Astrocyte (in vitro differentiated cells and primary cell): ENCODE results near the gene CTNND2. TPM values are rescaled to one million over a fixed set of nuclear protein-coding genes. Genes with fewer than 3 reads are reported as not detected.

Experiments used
- DNase-seq: peaks from one replicate; pipeline ENCODE4 v3.0.0-alpha.2; 2010; ENCODE audit warnings: low read depth
- FAIRE-seq: peaks from 2 replicates; lab custom pipeline; 2011; peaks lifted over from hg19 to GRCh38; lab: Jason Lieb, UNC
- H2AFZ ChIP-seq: 2 replicates; pipeline ENCODE4 v1.6.0; 2012; ENCODE audit warnings: low read depth, low read length, inconsistent platforms
- H3K27ac ChIP-seq: 2 replicates; pipeline ENCODE4 v1.5.1; 2011; ENCODE audit warnings: low read depth, low read length, inconsistent platforms
- H3K27me3 ChIP-seq: 2 replicates; pipeline ENCODE4 v1.6.0; 2011; ENCODE audit warnings: low read length, inconsistent platforms; ENCODE audit not compliant: insufficient read depth
- H3K36me3 ChIP-seq: 2 replicates; pipeline ENCODE4 v1.5.1; 2011; ENCODE audit warnings: low read length, inconsistent platforms; ENCODE audit not compliant: insufficient read depth
- H3K4me1 ChIP-seq: 2 replicates; pipeline ENCODE4 v1.5.1; 2011; ENCODE audit warnings: low read length, inconsistent platforms; ENCODE audit not compliant: insufficient read depth
- H3K4me2 ChIP-seq: 2 replicates; pipeline ENCODE4 v1.6.0; 2012; ENCODE audit warnings: low read length, inconsistent platforms
- H3K4me3 ChIP-seq: 2 replicates; pipeline ENCODE4 v1.5.1; 2011; ENCODE audit warnings: low read depth, mild to moderate bottlenecking, low read length, inconsistent platforms; ENCODE audit not compliant: insufficient read depth
- H3K79me2 ChIP-seq: 2 replicates; pipeline ENCODE4 v1.6.0; 2012; ENCODE audit warnings: mild to moderate bottlenecking, low read length, inconsistent platforms; ENCODE audit not compliant: insufficient read depth
- H3K9ac ChIP-seq: 2 replicates; pipeline ENCODE4 v1.6.0; 2012; ENCODE audit warnings: mild to moderate bottlenecking, low read length, inconsistent platforms
- H3K9me3 ChIP-seq: 2 replicates; pipeline ENCODE4 v1.5.1; 2012; ENCODE audit warnings: low read depth, mild to moderate bottlenecking, low read length, inconsistent platforms; ENCODE audit not compliant: insufficient read depth
- H4K20me1 ChIP-seq: 2 replicates; pipeline ENCODE4 v1.6.0; 2012; ENCODE audit warnings: low read length, inconsistent platforms; ENCODE audit not compliant: insufficient read depth
- H3K27ac Mint-ChIP-seq: one replicate; pipeline ENCODE4 v1.8.0; 2021; ENCODE audit warnings: mild to moderate bottlenecking, mixed read lengths; ENCODE audit not compliant: unreplicated experiment
- H3K27me3 Mint-ChIP-seq: one replicate; pipeline ENCODE4 v1.8.0; 2021; ENCODE audit warnings: low read depth, mixed read lengths; ENCODE audit not compliant: unreplicated experiment
- H3K36me3 Mint-ChIP-seq: one replicate; pipeline ENCODE4 v1.8.0; 2021; ENCODE audit warnings: low read depth, mixed read lengths; ENCODE audit not compliant: unreplicated experiment
- H3K4me1 Mint-ChIP-seq: one replicate; pipeline ENCODE4 v1.8.0; 2021; ENCODE audit warnings: low read depth, mixed read lengths; ENCODE audit not compliant: unreplicated experiment
- H3K4me3 Mint-ChIP-seq: one replicate; pipeline ENCODE4 v1.8.0; 2021; ENCODE audit warnings: mild to moderate bottlenecking, moderate library complexity, mixed read lengths; ENCODE audit not compliant: unreplicated experiment
- H3K9me3 Mint-ChIP-seq: one replicate; pipeline ENCODE4 v1.8.0; 2021; ENCODE audit warnings: mild to moderate bottlenecking, mixed read lengths; ENCODE audit not compliant: unreplicated experiment
- EZH2 ChIP-seq: IDR thresholded peaks from 2 replicates; pipeline ENCODE4 v1.6.1; 2012; ENCODE audit warnings: mild to moderate bottlenecking, low read length, inconsistent platforms; ENCODE audit not compliant: insufficient read depth
- total RNA-seq: library from RNA; stranded (reverse); gene quantifications from 2 replicates; pipeline ENCODE4 v1.2.1, GENCODE V29; 2021
- TF ChIP-seq, protein P1 (sequence below): IDR thresholded peaks from 2 replicates; pipeline ENCODE4 v1.5.1; 2011; ENCODE audit warnings: low read depth, mild to moderate bottlenecking, inconsistent platforms, low read length, moderate library complexity; ENCODE audit not compliant: insufficient read depth

Gene CTNND2
- total RNA-seq, 1 donor from 2014 or later: 4.5 TPM

DNA sequence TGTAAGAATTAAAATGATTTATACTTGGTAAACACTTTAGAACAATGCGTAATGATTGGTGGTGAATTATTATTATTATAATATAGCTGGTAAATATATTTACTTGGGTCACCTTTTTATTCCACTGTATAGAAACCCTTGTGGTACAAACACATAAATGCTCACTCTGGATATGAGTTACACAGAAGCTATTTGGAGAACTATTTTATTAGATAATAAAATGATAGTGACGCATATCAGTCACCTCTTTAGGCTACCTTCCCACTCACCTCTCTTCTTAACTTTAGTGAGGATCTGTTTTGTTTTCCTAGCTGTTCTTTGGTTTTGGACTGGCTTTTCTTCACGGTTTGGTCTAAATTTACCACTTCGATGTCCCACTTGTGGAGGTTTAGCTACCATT, 605.4 kb downstream of the CTNND2 start:
- Histone ChIP-seq H3K79me2 (no peaks in the 10 kb centered on the region), H2AFZ (no peak overlapping the region), H3K36me3 (no peaks in the 10 kb centered on the region), H4K20me1 (no peaks in the 10 kb centered on the region), H3K4me2 (no peak overlapping the region), H3K4me1 (no peaks in the 10 kb centered on the region), H3K27ac (no peak overlapping the region), H3K9ac (no peak overlapping the region), H3K4me3 (no peak overlapping the region), H3K9me3 (no peaks in the 10 kb centered on the region), H3K27me3 (no peaks in the 10 kb centered on the region)
- Mint-ChIP-seq H3K27ac (no peak overlapping the region), H3K9me3 (peaks cover 8% of the 10 kb centered on the region), H3K4me1 (no peaks in the 10 kb centered on the region), H3K36me3 (no peaks in the 10 kb centered on the region), H3K4me3 (no peak overlapping the region), H3K27me3 (no peaks in the 10 kb centered on the region)
- DNase-seq: no peak
- no peak for TF ChIP-seq EZH2
- TF ChIP-seq, protein P1, sequence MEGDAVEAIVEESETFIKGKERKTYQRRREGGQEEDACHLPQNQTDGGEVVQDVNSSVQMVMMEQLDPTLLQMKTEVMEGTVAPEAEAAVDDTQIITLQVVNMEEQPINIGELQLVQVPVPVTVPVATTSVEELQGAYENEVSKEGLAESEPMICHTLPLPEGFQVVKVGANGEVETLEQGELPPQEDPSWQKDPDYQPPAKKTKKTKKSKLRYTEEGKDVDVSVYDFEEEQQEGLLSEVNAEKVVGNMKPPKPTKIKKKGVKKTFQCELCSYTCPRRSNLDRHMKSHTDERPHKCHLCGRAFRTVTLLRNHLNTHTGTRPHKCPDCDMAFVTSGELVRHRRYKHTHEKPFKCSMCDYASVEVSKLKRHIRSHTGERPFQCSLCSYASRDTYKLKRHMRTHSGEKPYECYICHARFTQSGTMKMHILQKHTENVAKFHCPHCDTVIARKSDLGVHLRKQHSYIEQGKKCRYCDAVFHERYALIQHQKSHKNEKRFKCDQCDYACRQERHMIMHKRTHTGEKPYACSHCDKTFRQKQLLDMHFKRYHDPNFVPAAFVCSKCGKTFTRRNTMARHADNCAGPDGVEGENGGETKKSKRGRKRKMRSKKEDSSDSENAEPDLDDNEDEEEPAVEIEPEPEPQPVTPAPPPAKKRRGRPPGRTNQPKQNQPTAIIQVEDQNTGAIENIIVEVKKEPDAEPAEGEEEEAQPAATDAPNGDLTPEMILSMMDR: no peak
- no peak for FAIRE-seq

DNA sequence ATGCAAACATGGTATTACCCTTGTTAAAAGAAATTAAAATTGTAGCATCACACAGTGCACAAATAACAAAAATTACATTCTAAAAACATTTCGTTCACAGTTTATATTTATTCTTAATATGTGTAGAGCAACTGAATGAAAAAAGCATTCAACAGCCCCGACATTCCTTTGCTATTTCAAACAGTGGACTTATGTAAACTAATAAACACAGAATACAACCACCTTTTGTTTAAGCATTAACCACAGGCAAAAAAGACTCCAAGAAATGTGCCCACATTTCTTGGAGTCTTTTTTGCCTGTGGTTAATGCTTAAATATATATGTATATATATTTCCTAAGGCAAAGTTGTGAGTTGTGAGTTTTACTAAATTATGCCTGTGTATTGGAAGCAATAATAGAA, 610.7 kb downstream of the CTNND2 start:
- no peak overlapping the region for H3K4me3 Mint-ChIP-seq
- FAIRE-seq: no peak

More for the DNA sequence above, 610.7 kb downstream of the CTNND2 start:
- Histone ChIP-seq H3K4me3 (no peak overlapping the region), H3K4me1 (no peaks in the 10 kb centered on the region), H3K9ac (no peak overlapping the region), H2AFZ (no peak overlapping the region), H3K36me3 (no peaks in the 10 kb centered on the region), H3K27me3 (no peaks in the 10 kb centered on the region), H3K9me3 (no peaks in the 10 kb centered on the region), H3K79me2 (no peaks in the 10 kb centered on the region), H3K4me2 (no peak overlapping the region), H4K20me1 (no peaks in the 10 kb centered on the region), H3K27ac (no peak overlapping the region)
- DNase-seq: no peak
- Mint-ChIP-seq H3K27ac (no peak overlapping the region), H3K27me3 (peaks cover 7% of the 10 kb centered on the region), H3K9me3 (peaks cover 8% of the 10 kb centered on the region), H3K4me1 (no peaks in the 10 kb centered on the region), H3K36me3 (no peaks in the 10 kb centered on the region)
- TF ChIP-seq EZH2: no peak
- TF ChIP-seq, protein P1: no peak
